Pulmonary artery endothelial cell (primary cell): Measurements from ENCODE around the gene RNF186. TPM values are rescaled to one million over a fixed set of nuclear protein-coding genes. Genes with fewer than 3 reads are reported as not detected.
"Not testable (repeated sequence)": the region's sequence is repeated elsewhere in the genome, so short reads cannot be mapped to it uniquely, and the experiment has no call there.

Source experiments
- DNase-seq: peaks from one replicate; pipeline ENCODE4 v3.0.0-alpha.2; 2011; ENCODE audit warnings: low read depth, low spot score
- total RNA-seq: library from RNA; depleted of rRNA; stranded (reverse); fragments of >200 nt; gene quantifications from 2 replicates; pipeline ENCODE4 v1.2.3, GENCODE V29; 2014

RNF186 gene
- total RNA-seq, 1 donor from 2014 or later, result not detected

DNA sequence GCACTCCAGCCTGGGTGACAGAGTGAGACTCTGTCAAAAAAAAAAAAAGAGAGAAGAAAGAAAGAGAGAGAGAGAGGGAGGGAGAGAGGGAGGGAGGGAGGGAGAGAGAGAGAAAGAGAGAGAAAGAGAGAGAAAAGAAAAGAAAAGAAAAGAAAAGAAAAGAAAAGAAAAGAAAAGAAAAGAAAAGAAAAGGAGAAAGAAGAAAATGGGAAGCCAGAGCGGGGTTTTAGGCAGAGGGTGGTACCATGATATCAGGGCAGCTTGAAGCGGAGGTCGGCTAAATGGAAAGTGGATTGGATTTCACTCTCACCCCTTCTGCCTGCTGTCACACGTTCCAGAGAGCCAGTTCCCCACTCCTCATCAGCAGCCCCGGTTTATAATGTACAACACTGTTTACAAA lies 17.3 kb downstream of the RNF186 start:
- no peak for DNase-seq

DNA sequence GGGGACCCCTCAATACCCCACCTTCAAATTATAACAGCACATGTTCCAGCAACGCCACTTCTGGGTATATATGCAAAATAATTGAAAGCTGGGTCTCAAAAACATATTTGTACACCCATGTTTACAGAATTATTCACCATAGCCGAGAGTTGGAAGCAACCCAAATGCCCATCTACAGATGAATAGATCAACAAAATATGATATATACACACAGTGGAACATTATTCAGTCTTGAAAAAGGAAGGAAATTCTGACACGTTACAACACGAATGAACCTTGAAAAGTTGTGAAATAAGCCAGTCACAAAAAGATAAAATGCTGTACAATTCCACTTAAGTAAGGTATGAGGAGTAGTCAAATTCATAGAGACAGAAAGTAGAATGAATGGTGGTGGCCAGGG lies 20.5 kb downstream of the RNF186 start:
- no peak for DNase-seq

DNA sequence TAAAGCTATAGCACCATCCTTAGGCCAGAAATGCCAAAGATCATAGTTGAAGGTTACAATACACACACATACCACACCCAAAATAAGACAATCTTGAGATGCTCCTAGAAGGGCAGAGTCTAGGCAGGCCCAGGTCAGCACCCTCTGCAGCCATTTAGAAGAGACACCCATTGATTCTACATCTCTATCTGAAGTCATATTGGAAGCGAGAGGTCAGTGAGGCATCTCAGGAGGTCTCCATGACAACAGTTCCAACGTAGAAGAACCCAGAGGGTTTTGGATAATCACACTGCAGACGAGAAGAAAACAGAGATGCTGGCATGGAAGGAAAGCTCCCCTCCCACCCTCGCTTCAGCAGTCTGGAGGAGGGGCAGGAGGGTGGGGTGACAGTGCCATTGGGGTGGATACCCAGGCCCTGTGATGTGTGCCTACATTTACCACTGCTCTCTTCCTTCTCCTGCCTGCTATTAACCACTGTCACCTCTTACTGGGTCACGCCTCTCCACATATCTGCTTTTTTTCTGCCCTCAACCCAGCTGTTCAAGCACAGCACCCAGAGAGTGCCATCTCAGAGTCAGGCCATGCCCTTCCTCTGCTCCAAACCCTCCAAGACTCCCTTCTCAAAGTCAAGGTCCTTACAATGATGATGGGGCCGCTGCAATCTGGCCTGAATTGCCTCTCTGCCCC lies 21.6 kb downstream of the RNF186 start:
- DNase-seq, result no peak

DNA sequence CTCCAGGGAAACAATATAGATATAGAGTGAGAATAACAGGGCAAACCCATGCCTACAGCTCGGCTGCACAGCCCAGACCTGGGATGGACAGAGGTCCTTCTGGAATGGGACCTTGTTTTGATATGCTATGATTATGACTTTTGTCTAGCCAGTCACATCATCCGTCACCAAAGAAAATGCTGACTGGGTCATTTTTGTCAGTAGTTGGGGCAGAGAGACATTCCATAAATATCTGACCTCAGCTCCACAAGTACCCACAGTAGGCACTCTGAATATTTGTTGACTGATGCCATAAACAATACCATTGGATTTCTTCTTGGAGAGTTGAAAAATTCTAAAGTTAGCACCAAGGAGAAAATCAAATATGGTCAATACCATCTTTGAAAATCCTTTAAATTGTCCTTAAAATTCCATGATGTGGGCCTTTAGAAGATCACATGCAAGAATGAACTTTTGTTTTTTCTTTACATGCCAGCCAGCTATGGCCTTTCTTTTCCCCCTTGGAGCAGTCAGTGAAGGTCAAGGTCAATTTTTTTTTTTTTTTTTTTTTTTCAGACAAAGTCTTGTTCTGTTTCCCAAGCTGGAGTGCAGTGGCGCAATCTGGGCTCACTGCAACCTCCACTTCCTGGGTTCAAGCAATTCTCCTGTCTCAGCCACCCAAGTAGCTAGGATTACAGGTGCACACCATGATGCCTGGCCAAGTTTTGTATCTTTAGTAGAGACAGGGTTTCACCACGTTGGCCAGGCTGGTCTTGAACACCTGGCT lies 22.7 kb downstream of the RNF186 start:
- DNase-seq, result no peak

DNA sequence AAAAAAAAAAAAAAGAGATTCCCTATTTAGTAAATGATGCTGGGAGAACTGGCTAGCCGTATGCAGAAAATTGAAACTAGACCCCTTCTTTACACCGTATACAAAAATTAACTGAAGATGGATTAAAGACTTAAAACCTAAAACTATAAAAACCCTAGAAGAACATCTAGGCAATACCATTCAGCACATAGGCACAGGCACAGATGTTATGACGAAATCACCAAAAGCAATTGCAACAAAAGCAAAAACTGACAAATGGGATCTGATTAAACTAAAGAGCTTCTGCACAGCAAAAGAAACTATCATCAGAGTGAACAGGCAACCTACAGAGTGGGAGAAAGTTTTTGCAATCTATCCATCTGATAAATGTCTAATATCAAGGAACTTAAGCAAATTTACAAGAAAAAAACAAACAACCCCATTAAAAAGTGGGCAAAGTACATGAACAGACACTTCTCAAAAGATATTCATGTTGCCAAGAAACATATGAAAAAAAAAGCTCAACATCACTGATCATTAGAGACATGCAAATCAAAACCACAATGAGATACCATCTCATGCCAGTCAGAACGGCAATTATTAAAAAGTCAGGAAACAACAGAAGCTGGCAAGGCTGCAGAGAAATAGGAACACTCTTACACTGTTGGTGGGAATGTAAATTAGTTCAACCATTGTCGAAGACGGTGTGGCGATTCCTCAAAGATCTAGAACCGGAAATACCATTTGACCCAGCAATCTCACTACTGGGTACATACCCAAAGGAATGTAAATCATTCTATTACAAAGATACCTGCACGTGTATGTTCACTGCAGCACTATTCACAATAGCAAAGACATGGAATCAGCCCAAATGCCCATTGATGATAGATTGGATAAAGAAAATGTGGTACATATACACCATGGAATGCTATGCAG lies 24.8 kb downstream of the RNF186 start:
- not testable (repeated sequence) for DNase-seq

DNA sequence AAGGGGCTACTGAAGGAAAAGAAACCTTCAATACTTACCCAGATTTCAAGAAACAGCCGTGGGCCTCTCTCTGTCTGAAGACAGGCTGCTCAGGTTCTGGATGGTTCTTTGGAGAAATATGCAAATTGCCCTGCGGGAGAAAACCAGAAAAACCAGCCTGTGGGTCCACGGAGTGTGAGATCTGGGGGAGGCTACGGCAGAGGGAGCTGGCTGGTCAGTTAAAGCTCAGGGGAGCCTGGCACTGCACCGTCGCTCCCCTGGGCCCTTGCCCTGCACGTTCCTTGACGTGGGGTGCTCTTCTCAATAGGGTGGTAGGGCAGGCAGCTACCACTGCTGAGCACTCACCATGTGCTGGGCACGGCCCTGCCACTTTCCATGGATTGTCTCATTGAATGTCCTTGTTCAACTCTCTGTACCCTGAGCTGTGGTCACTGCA lies 28.1 kb downstream of the RNF186 start:
- DNase-seq, result no peak

DNA sequence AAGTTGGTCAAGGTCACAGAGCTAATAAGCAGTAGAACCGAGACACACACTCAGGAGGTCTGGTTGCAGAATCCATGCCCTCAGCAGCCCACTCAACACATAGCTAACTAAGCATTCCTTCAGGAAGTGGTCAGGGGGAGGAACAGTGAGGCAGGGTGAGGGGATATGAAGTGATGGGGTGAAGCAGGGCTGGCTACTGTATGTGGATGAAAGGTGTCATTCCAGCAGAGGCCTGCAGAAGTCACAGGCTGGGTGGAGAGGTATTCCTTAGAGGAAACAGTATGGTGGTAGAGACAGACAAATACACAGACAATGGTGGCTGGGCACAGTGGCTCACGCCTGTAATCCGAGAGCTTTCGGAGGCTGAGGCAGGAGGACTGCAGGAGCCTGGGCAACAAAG lies 29.4 kb downstream of the RNF186 start:
- DNase-seq, result no peak

DNA sequence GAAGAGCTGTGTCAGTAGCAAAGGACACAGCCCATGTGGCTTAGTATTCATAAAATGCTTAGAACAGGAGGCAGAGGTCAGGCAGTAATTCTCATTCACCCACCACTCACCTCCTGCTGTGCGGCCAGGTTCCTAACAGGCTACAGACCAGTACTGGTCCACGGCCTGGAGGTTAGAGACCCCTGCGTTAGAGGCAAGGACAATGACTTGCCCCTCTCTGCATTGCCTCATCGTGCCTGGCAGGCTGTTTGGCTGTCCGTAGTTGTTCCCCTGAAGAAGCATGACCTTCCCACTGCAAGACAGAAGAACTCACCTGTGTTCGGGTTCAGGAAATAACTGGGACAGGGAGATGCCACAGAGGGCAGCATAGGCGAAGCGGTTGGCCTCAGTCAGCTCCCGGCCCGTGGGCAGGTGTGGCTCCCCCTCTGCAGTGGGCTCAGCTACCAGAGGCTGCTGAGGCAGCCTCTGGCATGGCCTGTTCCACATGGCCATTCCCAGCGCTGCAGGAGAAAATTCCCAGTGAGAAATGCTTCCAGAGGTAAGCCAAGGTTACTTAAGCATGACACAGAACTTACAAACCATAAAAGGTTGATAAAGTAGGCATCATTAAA lies 34.7 kb downstream of the RNF186 start:
- DNase-seq, result no peak

DNA sequence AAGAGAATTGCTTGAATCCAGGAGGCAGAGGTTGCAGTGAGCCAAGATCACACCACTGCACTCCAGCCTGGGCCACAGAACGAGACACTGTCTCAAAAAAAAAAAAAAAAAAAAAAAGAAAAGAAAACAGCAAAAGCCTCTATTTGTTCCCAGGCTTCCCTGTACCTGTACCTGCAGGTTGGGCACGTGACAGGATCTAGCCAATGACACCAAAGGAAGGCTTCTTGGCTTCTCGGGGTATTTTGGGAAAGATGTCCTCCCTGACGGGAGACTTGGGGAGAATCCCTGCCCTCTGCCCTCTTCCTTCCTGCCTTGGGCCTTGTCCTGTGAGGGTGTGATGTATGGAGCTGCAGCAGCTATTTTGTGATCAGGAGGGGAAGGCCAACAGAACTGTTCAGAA lies 38.1 kb downstream of the RNF186 start:
- DNase-seq, result no peak

DNA sequence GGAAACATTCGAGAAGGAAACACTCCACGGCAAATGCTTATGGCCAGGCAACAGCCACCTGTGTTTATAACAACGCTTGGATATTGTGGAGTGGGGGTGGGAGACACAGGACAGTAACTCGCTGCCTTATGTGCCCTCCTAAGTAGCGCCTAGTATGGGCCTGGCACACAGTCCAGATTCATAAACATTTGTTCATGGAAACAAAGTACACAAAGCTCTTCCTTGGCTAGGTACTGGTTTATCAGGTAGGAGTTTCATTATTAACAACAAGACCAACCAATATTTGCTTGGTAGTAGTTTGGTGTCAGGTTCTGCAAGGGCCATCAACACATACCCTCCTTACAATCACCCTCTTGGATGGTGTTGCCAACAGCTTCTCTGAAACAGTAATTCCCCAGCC lies 38.8 kb downstream of the RNF186 start:
- no peak for DNase-seq

DNA sequence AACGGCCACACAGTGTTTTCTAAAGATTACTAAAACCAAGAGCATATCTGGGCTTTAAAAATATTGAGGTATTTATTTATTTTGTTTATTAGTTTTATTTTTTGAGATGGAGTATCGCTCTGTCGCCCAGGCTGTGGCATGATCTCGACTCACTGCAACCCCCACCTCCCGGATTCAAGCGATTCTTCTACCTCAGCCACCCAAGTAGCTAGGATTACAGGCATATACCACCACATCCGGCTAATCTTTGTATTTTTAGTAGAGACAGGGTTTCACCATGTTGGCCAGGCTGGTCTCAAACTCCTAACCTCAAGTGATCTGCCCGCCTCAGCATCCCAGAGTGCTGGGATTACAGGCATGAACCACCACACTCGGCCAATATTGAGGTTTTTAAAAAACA lies 39.3 kb downstream of the RNF186 start:
- DNase-seq, result no peak

DNA sequence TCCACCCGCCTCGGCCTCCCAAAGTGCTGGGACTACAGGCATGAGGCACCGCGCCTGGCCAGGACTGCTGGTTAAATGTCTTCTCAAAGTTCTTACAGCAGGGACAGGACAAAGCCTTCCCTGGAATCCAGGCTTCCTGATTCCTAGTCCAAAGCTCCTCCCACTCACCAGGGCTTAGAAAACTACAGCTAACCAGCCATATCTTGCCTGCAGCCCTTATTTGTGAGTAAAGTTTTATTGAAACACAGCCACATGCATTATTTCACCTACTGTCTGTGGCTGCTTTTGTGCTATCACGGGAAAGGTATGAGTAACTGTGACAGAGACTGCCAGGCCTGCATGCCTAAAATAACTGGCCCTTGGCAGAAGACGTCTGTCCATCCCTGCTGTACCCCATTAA lies 39.8 kb downstream of the RNF186 start:
- no peak for DNase-seq

DNA sequence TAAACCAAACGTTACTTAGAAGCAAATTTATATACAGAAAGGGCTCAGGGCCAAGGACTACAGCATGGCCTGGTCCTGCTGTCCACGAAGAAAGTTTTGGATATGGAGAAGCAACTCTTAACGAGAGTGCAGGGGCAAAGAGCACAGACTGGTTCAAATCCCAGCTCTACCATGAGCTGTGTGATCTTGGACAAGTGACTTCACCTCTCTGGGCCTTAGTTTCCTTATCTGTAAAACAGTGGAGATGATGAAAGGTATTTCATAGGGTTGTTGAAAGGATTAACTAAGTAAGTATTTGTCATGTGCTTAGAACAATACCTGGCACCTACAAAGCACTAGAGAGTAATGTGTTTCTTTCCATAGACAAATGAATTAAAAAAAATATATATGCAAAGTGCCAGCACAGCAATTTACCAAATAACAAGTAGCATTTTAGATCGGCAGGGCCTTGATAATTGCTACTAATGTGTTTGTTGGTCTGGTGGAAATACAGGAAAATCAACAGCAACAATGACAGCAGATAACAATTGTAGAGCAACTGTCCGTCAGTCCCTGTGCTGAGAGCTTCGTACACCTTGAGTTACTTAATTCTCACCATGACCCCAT lies 40.8 kb downstream of the RNF186 start:
- no peak for DNase-seq

DNA sequence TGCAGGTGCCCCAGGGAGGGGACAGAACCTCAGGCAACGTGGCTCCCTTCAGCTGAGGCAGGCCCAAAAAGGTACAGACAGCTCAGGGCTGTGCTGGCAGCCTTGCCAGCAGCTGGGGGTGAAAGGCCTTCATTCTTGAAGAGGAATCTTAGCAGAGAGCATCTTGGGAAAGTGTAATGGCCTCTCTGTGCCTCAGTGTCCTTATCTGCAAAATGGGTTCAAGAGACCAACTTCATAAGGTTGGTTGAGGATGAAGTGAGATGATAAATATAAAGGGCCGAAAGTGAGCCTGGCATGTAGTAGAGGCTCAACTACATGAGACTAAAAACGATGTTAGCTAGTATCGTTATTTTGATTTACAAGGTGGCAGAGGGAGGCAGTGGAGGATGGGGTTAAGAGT lies 41.6 kb downstream of the RNF186 start:
- DNase-seq, result no peak

DNA sequence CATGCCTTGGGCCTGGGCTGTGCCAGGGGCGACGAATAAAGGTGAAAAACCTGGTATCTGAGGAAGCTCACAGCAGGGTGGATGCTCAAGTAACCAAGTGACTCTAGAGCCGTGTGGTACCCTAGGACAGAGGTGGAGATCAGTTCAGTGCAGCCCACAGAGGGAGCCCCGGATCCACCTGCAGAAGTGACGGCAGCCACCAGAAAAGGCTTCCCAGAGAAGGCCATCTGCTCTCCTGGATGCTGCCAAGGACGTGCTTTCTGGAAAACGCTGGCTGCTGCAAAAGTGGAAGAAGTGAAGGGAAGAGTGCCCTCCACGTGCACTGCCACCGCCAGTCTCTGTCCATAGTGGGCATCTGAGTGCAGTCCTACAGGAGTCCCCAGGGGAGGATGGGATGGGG lies 43.0 kb downstream of the RNF186 start:
- no peak for DNase-seq

DNA sequence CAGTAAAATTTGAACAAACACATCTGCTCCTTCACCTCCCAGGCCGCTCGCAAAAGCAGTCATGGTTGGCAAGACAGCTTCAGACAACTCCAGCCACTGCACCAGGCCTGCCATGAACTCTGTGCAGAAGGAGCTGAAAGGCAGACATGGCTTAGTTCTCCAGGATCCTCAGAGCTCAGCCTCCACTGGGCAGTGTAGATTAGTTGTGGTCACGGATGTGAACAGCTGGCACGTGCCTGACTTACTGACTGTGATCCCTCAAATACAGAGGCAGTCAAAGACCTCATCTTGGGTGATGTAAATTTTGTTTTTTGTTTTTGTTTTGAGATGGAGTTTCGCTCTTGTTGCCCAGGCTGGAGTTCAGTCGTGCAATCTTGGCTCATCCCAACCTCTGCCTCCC lies 43.7 kb downstream of the RNF186 start:
- no peak for DNase-seq

DNA sequence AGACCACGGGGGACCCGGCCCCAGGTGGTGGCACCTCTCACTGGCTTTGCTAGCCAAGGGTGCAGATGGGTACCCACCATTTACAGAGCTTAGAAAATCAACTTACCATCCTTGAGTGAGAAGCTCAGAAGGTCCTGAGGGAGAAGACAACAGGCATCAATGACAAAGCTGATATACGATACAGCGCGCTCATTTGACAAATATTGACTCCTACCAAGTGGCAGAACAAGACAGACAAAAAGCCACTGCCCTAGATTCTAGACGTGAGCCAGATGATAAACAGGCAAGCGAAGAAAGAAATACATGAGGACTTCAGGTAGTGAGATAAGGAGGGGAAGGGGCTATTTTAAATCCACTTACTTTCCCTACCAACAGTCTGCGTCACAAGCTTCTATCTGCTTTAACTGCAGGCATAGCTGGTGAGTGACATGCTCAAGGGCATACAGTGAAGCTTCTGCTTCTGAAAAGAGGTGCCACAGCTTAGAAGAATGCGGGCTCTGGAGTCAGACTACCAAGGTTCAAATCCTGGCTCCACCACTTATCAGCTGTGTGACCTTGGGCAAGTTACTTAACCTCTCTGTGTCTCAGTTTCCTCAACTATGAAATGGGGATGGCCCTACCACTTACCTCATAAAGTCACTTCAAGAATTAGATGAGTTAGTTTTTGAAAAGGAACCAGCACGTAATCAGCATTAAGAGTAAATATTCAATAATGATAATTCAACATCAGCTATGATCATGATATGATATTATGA lies 44.5 kb downstream of the RNF186 start:
- DNase-seq, result no peak

DNA sequence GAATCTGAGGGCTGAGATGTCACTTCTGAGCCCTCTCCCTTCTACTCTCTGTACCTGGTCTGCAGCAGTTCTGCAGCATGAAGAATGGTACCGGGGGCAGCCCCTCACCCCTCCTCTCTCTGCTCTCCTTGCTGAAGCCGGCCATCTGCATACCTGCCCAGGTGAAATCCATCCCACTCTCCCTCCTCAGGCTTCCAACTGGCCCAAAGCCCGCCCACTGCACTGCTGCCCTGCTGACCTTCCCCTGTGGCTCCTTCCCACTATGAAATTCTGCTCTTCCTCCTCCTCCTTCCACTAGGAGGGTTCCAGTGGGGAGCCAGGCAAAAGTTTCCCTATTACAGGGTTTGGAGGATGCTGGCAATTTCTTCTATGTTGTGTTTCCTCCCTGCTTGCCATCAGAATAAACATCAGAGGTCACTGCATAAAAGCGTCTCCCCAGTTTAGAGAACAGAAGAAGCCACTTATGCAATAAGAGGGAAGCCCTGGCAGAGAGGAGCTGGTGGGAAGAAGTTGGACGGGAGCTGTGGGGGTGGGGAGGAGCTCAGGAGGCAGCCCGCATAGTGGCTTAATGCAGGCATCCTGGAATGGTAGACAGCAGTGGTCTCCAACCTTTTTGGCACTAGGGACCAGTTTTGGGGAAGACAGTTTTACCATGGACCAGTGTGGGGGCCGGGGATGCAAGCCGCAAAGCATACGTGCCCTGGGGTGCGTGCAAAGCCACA lies 45.7 kb downstream of the RNF186 start:
- DNase-seq, result no peak

DNA sequence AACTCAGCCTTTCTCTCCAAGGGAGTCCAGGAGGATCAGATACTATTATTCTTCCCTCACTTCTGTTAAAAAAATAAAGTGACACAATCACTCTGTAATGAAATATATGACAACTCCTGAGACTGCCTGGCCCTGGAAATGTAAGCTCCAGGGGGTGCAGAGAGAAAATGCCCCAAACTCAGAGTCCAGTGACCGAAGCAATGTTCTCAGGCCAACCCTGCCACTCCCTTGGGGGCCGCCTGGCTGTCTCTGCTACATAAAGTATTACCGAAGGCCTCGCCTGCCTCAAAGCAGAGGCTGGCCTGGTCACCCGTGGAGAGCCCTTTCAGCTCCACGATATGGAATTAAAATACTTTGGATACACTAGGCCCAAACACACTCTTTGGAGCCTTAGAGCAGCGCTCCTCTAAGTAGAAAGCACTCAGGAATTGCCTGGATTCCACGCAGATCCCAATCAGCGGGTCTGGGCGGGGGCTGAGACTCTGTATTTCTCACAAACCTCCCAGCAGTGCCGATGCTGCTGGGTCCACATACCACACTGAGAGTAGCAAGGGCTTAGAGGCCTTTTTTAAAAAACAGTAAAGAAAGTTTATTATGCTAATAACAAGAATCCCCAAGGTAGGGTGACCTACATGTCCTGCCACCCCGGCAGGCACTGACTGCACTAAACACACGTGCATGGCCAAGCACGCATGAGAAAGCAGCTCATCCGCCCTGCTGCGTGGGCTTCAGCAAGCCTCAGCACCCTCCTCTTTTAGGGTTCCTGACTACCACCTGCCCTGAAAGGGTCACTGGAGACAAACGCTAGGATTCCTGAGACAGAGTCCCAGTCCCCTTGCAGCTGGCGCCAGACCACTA lies 46.5 kb downstream of the RNF186 start:
- no peak for DNase-seq
